Measurements from ENCODE around the gene SLC9A7. TPM values are rescaled to one million over a fixed set of nuclear protein-coding genes. Genes with fewer than 3 reads are reported as not detected.

The SLC9A7 gene
- total and polyA plus RNA-seq, 2 of the 13 experiments (the other 11 are each of a cell fraction or from before 2014, with no cell fraction given), result 5.8 to 7.2 TPM

DNA sequence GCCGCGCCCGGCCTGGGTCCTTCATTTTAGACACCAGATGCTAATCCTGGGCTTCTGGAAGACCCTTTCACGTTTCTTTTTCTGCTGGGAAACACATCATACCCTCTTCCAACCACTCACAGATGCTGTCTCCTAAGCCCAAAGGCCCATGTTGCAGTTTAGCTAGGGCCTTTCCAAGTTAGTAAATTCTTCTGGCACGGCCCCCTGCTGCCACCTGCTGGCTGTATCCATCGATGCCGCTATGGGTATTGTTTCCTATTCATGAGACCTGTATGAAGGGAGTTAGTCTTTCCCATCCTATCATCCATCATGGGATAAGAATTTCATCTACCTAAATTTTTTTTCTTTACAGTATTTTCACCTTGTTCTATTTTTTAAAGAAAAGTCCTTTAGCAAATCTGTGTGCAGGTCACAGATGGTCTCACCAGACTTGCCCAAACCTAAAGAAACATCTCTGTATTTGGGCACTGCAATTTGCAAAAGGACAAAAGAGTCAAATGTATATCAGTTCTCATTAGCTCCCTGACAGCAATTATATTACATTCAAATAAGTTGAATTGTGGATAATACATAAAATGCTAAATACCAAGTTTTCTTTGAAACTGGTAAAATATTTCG, 37.8 kb upstream of the SLC9A7 start (continued):
- TF ChIP-seq RAD21 (CRISPR knock-in tag; IDR thresholded peaks at IDR 0.05) (peak; percentile 56), RARA (CRISPR knock-in tag; IDR thresholded peaks at IDR 0.05) (no peak), SOX5 (CRISPR knock-in tag; IDR thresholded peaks at IDR 0.05; ENCODE audit: borderline replicate concordance) (no peak), ZNF713 (CRISPR knock-in tag; IDR thresholded peaks at IDR 0.05) (no peak), SETDB1 (CRISPR knock-in tag; IDR thresholded peaks at IDR 0.05; ENCODE audit: borderline replicate concordance) (no peak), NFE2 (CRISPR knock-in tag; IDR thresholded peaks at IDR 0.05) (no peak), PRMT3 (CRISPR knock-in tag; IDR thresholded peaks at IDR 0.05; ENCODE audit: borderline replicate concordance, low read depth) (no peak), TFDP2 (CRISPR knock-in tag; IDR thresholded peaks at IDR 0.05) (no peak), HOXA3 (CRISPR knock-in tag; IDR thresholded peaks at IDR 0.05) (no peak), ZSCAN21 (CRISPR knock-in tag; IDR thresholded peaks at IDR 0.05; ENCODE audit: borderline replicate concordance) (no peak), GLI4 (CRISPR knock-in tag; IDR thresholded peaks at IDR 0.05; ENCODE audit: borderline replicate concordance) (no peak), KLF13 (CRISPR knock-in tag; IDR thresholded peaks at IDR 0.05) (no peak), CBX1 (IDR thresholded peaks at IDR 0.05; ENCODE audit: low read depth) (no peak), ZKSCAN5 (CRISPR knock-in tag; IDR thresholded peaks at IDR 0.05) (no peak), MBD4 (IDR thresholded peaks at IDR 0.05; ENCODE audit: borderline replicate concordance, low read length) (no peak), ZNF281 (CRISPR knock-in tag; IDR thresholded peaks at IDR 0.05; ENCODE audit: borderline replicate concordance) (no peak), TRIM22 (IDR thresholded peaks at IDR 0.05) (no peak), SMAD9 (CRISPR knock-in tag; IDR thresholded peaks at IDR 0.05) (no peak), SMC3 (IDR thresholded peaks at IDR 0.05; ENCODE audit: low read length) (peak; percentile 88)
- TF ChIP-seq, protein P1, sequence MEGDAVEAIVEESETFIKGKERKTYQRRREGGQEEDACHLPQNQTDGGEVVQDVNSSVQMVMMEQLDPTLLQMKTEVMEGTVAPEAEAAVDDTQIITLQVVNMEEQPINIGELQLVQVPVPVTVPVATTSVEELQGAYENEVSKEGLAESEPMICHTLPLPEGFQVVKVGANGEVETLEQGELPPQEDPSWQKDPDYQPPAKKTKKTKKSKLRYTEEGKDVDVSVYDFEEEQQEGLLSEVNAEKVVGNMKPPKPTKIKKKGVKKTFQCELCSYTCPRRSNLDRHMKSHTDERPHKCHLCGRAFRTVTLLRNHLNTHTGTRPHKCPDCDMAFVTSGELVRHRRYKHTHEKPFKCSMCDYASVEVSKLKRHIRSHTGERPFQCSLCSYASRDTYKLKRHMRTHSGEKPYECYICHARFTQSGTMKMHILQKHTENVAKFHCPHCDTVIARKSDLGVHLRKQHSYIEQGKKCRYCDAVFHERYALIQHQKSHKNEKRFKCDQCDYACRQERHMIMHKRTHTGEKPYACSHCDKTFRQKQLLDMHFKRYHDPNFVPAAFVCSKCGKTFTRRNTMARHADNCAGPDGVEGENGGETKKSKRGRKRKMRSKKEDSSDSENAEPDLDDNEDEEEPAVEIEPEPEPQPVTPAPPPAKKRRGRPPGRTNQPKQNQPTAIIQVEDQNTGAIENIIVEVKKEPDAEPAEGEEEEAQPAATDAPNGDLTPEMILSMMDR (CRISPR knock-in tag; IDR thresholded peaks at IDR 0.05), result peak; percentile 78

All from HepG2 (cell line).